HG02973 (cell line): Measurements from ENCODE around the gene ACSF3.

Experiments used
- ATAC-seq: cut with Tn5 transposase; IDR thresholded peaks from one replicate; pipeline ENCODE4 v1.9.1; 2021; ENCODE audit warnings: moderate library complexity; ENCODE audit not compliant: unreplicated experiment

ACSF3 gene

DNA sequence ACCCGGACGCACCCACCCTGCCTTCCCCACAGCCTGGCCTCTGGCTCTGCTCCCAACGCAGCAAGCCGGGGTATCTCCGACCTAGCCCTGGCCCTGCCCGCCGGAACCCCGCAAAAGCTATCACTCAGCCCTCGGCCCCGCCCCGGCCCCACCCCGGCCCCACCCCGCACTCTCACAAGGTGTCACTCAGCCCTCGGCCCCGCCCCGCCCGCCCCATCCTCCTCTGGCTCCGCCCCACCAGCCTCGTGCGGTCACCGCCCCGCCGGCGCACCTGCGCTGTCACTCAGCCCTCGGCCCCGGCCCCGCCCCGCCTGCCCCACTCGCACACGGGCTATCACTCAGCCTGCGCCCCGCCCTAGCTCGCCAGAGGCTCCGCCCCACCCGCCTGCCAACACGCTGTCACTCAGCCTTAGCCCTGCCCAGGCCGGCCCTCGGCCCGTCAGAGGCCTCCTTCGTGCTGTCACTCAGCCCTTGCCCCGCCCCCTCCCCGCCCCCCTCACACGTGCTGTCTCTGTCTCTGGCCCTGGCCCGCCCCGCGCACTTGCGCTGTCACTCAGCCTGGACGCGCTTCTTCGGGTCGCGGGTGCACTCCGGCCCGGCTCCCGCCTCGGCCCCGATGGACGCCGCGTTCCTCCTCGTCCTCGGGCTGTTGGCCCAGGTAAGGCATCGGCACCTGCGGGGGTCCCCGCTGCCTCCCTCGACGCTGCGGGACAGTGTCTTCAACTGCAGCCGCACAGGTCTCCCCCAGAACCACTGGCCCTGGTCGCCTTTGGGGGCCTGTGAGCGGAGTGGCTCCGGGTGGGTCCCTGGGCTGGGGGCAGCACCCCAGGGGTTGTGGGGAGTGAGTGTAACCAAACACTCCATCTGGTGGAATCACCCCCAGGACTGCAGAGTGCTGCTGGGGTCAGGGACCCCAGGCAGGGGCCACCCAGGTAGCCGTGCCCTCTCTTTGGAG, 77.8 kb downstream of the ACSF3 start, which contains the start of gene CDH15:
Gene CDH15 (plus strand): TSS at position 533 of the 955 bp plus-strand sequence. CDS start 84 bp downstream, at position 617.
- peak; percentile 76 for ATAC-seq

DNA sequence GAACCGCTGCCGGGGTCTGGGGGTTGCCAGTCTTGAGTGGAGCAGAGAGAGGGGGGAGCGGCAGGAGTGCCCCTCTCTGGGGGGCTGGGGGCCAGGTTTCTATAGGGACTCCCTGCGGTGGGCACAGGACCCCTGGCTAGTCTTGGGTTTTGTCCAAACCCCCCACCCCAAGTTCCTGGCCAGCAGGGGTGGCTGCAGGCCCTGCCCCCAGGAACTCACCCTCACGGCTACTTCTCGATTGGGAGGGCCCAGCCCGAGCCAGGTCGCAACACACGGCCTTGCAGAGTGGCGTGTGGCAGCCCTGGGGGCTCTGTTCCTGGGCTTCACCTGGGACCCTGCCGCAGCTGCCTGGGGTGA, 78.5 kb downstream of the ACSF3 start:
- no peak for ATAC-seq

DNA sequence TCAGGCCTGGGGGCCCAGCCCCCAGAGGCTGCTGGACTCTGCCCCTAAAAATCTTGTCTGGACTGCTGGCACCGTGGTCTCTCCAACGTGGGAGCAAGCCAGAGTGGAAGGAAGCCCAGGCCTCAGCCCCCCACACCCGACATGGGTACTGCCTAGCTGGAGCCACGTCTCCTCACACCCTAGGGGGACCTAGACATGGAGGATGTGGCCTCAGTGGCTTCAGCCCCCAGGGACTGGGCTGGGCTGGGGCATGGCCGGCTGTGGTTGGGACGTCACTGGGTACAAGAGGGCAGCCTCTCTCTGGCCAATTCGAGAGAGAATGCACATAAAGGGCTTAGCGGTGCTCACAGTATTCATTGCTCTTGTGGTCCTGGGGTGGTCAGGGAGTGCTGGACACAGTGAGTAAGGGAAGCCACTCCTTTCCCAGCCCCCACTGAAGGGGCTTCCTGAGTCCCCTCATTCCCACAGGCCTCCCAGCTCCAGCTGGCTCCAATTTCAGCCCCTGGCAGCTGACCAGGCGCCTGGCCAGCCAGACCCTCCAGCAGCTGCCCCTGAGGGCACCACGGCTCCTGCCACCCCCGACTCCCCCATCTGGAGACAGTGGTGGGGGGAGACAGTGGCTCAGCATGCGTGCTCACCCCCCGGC, 79.0 kb downstream of the ACSF3 start:
- ATAC-seq: no peak

DNA sequence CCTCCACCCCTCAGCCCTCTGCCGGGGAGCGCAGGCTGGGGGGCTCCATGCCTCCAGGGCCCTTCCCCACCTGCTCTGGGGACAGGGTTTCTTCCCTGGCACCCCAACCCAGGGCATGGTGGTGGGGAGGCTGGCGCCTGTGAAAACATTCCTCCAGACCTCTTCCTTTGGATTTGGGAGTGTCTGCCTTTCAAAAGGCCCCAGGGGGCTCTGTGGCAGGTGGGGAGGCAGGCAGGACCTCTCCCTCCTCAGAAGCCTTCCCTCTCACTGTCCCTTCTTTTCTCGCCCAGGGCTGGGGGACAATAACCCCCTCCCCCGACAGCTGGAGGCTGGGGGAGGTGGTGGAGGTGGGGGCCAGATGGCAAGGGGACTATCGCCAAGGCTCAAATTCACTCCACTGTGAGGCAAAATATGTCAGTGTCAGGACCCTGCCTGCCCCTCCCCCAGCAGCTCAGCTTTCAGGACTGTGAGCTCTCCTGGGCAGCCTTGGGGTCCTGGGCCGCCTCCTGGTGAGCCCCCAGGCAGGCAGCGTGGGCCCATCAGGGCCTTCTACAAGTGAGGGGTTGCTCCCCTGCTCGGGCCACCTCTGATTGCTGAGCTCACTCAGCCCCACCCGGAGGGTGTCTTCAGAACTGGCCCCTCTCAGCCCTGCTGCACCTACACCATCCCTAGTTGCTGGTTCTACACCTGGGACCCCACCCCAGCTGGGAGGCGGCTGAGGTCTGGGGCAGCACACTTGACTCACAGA, 79.7 kb downstream of the ACSF3 start:
- no peak for ATAC-seq

DNA sequence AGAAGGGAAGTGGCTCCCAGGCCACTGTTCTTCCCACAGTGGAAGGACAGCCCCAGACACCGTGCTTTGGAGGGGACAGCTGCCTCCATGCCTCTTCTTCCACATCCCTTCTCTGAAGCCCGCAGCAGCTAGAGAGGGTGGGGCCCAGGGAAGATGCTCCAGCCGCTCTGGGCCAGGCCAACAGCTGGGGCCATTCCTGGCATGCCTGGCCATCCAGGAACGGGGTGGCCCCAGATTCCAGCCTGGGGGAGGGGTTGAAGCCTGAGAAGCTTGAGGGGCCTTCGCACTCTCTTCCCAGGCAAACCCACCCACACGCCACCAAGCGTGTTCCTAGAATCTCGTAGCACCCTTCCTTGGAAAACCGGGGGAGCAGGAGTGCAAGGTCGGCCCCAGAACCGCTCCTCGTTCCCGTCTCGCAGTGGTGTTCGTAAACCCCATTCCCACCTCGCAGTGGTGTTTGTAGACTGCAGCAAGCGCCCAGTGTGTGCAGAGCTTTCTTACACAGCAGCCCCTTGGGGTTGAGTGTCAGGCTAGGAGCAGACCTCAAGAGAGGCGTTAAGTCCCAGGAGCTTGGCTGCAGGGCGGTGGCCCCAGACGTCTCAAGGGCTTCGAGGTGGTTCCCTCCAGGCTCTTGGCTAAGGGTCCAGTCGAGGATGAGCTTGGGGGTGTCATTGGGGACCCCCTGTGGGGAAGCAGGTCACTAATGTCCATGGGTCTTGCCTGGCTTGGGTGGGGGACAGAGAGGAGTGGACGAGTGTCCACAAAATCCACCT, 80.6 kb downstream of the ACSF3 start:
- no peak for ATAC-seq

DNA sequence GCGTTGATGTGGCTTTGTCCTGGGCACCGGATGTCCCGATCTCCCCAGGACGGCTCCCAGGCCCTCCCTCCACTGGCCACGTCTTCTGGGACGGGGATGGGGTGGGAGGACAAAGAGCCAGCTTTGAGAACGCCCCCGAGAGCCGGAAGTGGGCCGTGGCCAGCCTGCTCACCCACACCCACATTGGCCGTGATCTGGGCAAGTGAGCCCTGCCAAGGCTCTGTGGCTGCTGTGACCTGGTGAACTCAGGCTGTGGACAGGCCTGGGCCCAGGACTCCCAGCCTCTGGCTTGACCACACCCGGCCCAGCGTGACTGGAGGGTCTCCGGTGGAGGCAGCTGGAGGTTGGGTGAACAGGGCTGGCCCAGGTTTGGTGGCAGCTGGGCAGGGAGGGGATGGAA, 81.2 kb downstream of the ACSF3 start:
- no peak for ATAC-seq

DNA sequence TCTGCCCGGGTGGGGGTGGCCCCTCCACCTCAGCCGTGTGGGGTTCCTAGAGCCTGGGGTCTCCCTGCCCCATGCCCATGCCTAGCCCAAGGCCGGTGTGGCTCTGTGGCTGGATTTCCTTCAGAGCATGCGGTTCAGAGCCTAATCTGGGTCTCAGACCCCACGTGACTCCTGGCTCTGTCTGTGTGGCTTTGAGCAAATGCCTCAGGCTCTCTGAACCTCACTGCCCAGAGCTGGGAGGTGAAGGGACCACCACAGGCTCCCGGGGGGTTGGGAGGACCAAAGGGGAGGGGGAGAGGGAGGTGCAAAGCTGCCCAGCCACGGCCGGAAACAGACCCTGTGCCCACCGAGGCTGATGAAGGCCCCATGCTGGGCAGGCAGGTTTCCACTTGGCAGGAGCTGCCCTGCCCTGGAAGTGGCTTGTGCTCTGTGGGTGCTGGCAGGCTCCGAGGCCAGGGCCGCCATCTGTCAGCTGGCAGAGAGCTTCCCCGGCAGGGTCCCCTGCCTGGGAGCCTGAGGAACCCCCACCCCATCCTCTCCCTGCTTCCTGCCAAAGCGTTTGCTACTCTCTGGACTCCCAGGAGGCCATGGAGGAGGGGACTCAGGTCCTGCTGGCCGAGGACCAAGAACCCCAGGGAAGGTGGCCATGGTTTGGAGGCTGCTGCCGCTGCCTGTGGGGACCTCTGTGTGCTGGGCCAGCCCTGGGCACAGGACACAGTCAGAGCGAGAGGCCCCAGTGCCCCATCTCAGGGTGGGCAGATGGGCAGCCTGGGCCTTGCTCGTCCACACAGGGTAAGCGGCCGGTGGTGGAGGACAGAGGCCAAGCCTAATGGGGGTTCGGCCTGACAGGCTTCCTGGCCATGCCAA, 81.9 kb downstream of the ACSF3 start:
- no peak for ATAC-seq

DNA sequence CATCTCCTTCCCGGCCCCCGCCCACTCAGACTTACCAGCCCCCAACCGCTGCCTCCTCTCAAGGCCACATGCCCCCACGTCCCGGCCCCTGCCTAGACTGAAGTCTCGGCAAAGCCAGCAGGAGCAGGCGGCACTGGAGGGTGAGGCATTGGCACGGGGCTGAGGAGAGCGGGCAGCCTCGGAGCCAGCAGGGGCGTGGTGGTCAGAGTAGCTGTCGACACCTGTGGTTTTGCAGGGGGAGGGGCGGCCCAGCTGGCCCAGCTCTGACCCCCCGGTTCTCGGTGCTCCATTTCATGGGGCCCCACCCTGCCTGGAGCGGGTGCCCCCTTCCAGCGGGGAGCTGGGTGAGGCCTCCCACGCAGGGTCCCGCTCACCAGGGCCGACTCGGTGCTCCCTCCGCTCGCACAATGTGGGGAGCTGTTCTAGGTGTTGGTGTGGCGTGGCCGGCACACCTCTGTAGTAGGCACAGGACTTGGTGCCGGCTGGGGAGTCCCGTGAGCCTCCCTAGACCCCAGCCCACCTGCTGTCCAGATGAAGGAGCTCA, 82.6 kb downstream of the ACSF3 start:
- ATAC-seq: no peak

DNA sequence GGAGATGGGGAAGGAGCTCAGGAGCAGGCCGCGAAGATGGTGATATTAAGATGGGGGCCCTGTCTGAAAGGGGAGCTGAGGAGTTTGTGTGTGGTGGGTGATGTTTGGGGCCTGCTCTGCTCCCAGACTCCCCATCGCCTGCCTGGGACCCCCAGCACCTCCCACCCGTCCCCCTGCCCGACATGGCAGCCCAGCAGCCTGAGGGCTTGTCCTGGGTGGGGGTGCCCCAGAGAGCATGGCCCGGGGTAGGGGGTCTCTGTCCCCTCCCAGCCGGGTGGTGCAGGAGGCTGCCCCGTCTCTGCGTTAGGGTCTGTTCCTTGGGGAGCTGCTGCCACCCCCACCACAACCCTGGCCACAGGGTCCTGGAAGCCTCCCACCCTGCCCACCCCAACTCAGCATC, 83.1 kb downstream of the ACSF3 start:
- no peak for ATAC-seq

DNA sequence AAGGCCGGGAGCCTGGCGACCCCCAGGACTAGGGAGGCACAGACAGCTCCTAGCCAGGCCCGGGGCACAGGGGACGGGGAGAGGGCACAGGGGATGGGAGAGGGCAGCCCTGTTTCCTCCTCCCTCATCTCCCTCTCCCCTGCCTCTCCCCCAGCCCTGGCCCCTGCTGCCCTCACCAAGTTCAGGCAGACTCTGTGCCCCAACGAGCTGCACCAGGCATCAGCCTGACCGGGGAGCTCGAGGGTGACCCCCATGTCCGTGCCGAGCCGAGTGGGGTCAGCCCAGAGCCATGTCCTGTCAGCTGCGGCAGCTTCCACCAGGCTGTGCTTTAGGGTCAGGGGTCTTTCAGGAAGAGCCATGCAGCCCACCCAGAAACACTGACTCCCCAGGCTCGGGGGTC, 83.8 kb downstream of the ACSF3 start:
- no peak for ATAC-seq

DNA sequence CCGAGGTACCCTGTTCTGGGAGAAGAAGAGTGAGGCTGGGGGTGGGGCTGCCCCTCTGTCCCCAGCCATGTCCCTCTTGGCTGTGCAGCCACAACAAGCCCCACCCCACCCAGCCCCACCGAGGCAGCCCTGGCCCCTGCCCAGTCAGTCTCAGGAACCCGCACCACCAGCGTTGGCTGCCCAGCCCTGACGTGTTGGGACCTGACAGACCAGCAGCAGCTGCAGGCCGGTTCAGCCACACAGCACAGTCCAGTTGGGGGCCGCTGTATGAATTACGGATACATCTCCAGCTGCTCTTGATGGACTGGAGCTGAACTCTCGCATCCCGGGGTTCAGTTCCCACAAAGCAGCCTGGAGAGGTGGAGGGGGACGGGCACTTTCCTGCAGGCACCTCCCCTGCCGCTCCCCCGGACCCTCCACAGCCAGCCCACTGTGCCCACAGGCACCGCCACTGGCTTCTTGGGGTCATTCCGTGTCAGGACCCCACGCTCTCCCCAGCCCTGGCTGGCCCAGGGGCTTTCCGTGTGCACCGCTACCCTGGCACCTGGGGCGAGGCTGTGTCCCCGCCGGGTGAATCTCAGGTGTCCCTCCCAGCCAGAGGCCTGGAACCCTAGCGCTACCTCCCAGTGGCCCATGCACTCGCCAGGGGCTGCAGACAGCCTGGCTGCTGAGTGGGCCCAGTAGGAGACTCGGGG, 84.9 kb downstream of the ACSF3 start:
- ATAC-seq: no peak

DNA sequence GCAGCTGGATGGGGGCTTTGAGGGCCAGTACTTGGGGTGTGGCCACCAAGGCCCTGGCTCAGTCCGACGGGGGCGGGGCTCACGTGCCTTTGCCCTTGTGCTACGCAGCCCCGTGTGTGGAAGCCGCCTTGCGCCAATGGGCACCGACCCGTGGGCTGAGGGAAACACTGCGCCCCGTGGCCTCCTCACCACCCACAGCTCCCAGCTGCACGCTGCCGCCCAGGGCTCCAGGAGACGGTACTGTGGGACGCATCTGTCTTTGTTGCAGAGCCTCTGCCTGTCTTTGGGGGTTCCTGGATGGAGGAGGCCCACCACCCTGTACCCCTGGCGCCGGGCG, 85.5 kb downstream of the ACSF3 start:
- ATAC-seq: no peak

DNA sequence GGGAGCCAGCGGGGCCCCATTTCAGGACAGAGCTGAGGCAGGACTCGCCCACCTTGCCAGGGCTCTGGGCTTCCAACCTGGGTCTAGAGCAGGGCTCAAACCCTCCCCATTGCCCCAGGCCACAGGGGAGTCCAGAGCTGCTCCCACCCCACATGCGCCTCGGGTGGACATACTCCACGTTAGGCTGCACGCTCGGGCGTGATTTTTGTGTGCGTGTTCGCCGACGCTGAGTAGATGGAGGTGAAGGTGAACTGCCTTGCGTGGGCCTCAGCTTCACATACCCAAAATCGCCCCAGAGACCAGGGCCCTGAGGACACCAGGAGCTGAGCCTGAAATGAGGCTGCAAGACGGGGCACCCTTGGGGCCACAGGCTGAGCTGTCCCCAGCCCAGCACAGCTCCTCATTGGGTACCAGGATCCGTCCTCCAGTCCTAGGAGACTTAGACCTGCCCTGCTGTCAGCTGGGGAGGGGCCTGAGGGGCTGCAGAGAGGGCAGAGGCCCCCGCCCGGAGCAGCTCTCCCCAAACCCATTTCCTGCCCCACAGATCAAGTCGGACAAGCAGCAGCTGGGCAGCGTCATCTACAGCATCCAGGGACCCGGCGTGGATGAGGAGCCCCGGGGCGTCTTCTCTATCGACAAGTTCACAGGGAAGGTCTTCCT, 86.1 kb downstream of the ACSF3 start:
- no peak for ATAC-seq

DNA sequence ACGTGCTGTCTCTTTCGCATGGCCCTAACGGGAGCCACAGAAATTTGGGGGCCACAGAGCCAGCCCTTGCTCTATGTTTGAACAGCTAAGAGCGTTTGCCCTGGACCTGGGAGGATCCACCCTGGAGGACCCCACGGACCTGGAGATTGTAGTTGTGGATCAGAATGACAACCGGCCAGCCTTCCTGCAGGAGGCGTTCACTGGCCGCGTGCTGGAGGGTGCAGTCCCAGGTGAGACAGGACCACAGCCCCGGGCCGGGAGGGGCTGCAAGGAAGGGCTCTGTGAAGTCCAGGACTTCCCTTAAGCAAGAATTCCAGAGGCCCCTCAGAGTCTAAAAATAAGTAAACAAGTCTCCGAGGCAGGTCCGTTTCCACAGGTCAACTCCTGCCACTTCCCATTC, 89.8 kb downstream of the ACSF3 start:
- ATAC-seq: no peak

DNA sequence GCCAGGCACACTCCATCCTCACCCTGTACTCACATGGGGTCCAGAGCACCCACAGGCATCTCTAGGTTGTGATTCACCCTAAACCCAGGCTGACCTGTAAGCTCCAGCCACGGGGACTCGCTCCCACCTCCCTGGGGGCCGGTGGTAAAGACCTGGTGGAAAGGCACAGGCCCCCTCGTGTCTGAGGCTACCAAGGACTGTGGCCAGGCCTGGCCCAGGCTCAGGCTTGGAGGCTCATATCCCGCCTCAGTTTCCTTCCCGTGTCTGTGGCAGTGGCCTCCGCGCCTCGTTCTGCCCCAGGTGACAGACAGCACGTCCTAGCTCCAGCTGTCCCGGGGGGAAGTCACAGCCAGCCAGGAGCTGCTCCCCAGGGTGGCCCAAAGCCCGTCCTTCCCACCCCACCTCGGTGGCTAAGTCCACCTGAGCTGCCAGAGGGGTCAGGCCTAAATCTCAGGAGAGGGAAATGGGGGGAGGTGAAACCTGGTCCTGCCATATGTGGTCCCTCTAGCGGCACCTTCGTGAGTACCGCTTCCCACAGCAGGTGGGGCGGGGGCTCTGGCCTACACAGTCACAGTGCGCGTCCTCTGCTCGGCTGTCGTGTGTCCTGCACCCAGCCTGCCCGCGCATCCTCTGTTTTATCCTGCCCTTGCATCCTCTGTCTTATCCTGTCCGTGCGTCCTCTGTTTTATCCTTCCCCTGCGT, 90.5 kb downstream of the ACSF3 start:
- no peak for ATAC-seq

DNA sequence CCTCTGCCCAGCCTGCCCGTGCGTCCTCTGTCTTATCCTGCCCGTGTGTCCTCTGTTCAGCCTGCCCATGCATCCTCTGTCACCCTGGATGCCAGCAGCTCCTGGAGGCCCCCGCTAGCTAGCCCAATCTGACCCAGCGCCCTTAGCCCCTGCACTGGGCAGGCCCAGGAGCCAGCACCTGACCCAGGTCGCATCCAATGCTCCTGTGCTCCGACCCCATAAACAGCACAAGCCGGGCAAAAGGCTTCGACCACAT, 91.0 kb downstream of the ACSF3 start:
- no peak for ATAC-seq

DNA sequence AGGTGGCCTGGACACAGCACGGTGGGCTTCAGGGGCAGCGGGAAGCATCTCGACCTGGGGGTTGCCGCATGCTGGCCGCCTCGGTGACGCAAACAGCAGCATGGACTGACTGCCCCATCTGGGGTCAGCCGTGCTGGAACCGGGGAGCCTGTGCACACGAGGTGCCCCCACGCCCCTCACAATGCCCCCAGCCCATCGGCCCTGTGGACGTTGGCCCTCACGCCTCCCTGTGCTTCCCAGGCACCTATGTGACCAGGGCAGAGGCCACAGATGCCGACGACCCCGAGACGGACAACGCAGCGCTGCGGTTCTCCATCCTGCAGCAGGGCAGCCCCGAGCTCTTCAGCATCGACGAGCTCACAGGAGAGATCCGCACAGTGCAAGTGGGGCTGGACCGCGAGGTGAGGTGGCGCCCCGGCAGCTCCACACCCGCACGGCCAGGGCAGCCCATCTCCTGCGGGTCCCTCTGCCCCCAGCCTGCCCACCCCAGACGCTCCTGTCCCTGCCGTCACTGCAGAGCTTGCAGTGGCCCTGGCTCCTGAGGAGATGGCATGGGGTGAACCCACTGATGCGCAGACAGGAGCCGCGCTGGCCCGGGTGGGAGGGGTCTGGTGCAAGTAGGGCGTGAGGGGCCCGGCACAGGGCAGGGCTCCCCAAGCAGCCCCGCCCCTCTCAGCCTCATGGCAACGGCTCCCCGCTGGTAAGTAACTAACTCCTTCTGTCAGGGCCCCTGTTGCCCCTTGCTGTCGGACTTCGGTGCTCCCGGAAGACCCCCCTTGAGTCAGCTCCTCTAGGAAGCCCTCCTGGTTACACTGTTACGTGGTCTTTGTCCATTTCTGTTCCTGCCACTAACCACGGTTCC, 91.5 kb downstream of the ACSF3 start:
- no peak for ATAC-seq
